NCI-H2107 treated with DMSO at 0.1 percent for 48 hours (cell line): Measurements from ENCODE around the gene POLR2F.

Experiments used
- DNase-seq: peaks from one replicate; lab custom pipeline; 2025; ENCODE audit not compliant: unreplicated experiment; lab: John Stamatoyannopoulos, UW

The POLR2F gene

GRCh38 chr22:37981282-37982011 lies 27.9 kb downstream of the POLR2F start:
- DNase-seq = no peak

GRCh38 chr22:37982151-37982785 lies 28.8 kb downstream of the POLR2F start:
- DNase-seq = no peak

- no peak for DNase-seq
Measured at GRCh38 chr22:37982938-37983859, 29.7 kb downstream of the POLR2F start.

GRCh38 chr22:37983860-37984791 lies 30.6 kb downstream of the POLR2F start, which contains the start of gene SOX10:
TSS of gene SOX10 (minus strand) at chr22:37984555. CDS start at chr22:37983784, 771 bp downstream.
- no peak for DNase-seq

- no peak for DNase-seq
Measured at GRCh38 chr22:37985050-37985585, 31.6 kb downstream of the POLR2F start.

- DNase-seq = no peak
Measured at GRCh38 chr22:37985751-37986281, 32.3 kb downstream of the POLR2F start.

- DNase-seq = no peak
Measured at GRCh38 chr22:37986371-37986770, 32.9 kb downstream of the POLR2F start.

GRCh38 chr22:37989146-37990045 lies 35.9 kb downstream of the POLR2F start:
- DNase-seq = no peak

- no peak for DNase-seq
Measured at GRCh38 chr22:37990301-37990700, 36.8 kb downstream of the POLR2F start.

- DNase-seq = no peak
Measured at GRCh38 chr22:37990862-37991261, 37.4 kb downstream of the POLR2F start.

GRCh38 chr22:37991731-37992442 lies 38.4 kb downstream of the POLR2F start:
- DNase-seq = no peak

GRCh38 chr22:37994049-37994448 lies 40.5 kb downstream of the POLR2F start:
- DNase-seq = no peak

GRCh38 chr22:37994982-37995381 lies 41.5 kb downstream of the POLR2F start:
- no peak for DNase-seq

- DNase-seq = no peak
Measured at GRCh38 chr22:37995460-37995859, 42.0 kb downstream of the POLR2F start.

- DNase-seq = no peak
Measured at GRCh38 chr22:37996079-37996478, 42.6 kb downstream of the POLR2F start.

- no peak for DNase-seq
Measured at GRCh38 chr22:37996515-37997246, 43.2 kb downstream of the POLR2F start.

- no peak for DNase-seq
Measured at GRCh38 chr22:37998543-37998942, 45.0 kb downstream of the POLR2F start.

- DNase-seq = no peak
Measured at GRCh38 chr22:37999236-37999635, 45.7 kb downstream of the POLR2F start.
